CD8-positive, alpha-beta memory T cell (primary cell): ENCODE results near the gene C16orf96. TPM values are rescaled to one million over a fixed set of nuclear protein-coding genes. Genes with fewer than 3 reads are reported as not detected.

ENCODE experiments used
- CTCF ChIA-PET: fragments of 350-600 bp; sonication (Branson Sonifier 250); formaldehyde crosslinking; loops from one replicate; lab custom pipeline; 2021; ENCODE audit warnings: antibody characterized with exemption; lab: Charles Lee
- POLR2A ChIA-PET: fragments of 350-600 bp; sonication (Branson Sonifier 250); formaldehyde crosslinking; loops from one replicate; lab custom pipeline; 2021; ENCODE audit warnings: antibody characterized with exemption; lab: Charles Lee
- DNase-seq, 5 donors: peaks; one replicate each; pipeline versions ENCODE4 v3.0.0 to v3.0.0-alpha.2; 2020 to 2022; ENCODE audit warnings: mixed read lengths in 1 of 5
- H3K27ac ChIP-seq: one replicate; pipeline ENCODE4 v1.7.0; 2013; ENCODE audit warnings: low read depth, mild to moderate bottlenecking, low read length, moderate library complexity
- H3K27me3 ChIP-seq: 2 replicates; pipeline ENCODE4 v1.7.0; 2013; ENCODE audit warnings: low read length, mild to moderate bottlenecking; ENCODE audit not compliant: insufficient read depth, poor library complexity, severe bottlenecking
- H3K36me3 ChIP-seq: 2 replicates; pipeline ENCODE4 v1.7.0; 2013; ENCODE audit warnings: mild to moderate bottlenecking, low read length, moderate library complexity; ENCODE audit not compliant: insufficient read depth
- H3K4me1 ChIP-seq: 2 replicates; pipeline ENCODE4 v1.7.0; 2013; ENCODE audit warnings: mild to moderate bottlenecking, low read length, moderate library complexity; ENCODE audit not compliant: insufficient read depth
- H3K4me3 ChIP-seq: 2 replicates; pipeline ENCODE4 v1.7.0; 2013; ENCODE audit warnings: mild to moderate bottlenecking, low read length
- H3K9me3 ChIP-seq: 2 replicates; pipeline ENCODE4 v1.7.0; 2013; ENCODE audit warnings: mild to moderate bottlenecking, low read length
- H3K27ac Mint-ChIP-seq, 8 donors: one replicate each; pipeline ENCODE4 v1.8.0; 2020 to 2021; ENCODE audit warnings: mixed read lengths in 8 of 8, mild to moderate bottlenecking in 6 of 8, inconsistent platforms in 3 of 8, moderate library complexity in 3 of 8
- H3K27me3 Mint-ChIP-seq, 2 donors: one replicate each; pipeline ENCODE4 v1.8.0; 2020 to 2021; ENCODE audit warnings: mixed read lengths in 2 of 2, mild to moderate bottlenecking in 1 of 2, moderate library complexity in 1 of 2
- H3K36me3 Mint-ChIP-seq, 3 donors: one replicate each; pipeline ENCODE4 v1.8.0; 2020 to 2021; ENCODE audit warnings: mixed read lengths in 3 of 3, inconsistent platforms in 1 of 3, mild to moderate bottlenecking in 1 of 3
- H3K4me1 Mint-ChIP-seq, 3 donors: one replicate each; pipeline ENCODE4 v1.8.0; 2020 to 2021; ENCODE audit warnings: mixed read lengths in 3 of 3, inconsistent platforms in 1 of 3, mild to moderate bottlenecking in 1 of 3
- H3K4me3 Mint-ChIP-seq, 7 donors: one replicate each; pipeline ENCODE4 v1.8.0; 2020 to 2021; ENCODE audit warnings: mixed read lengths in 7 of 7, mild to moderate bottlenecking in 6 of 7, moderate library complexity in 4 of 7, inconsistent platforms in 2 of 7
- H3K9me3 Mint-ChIP-seq, 5 donors: one replicate each; pipeline ENCODE4 v1.8.0; 2020 to 2022; ENCODE audit warnings: mixed read lengths in 5 of 5, mild to moderate bottlenecking in 3 of 5, moderate library complexity in 2 of 5, inconsistent platforms in 1 of 5
- polyA plus RNA-seq: library from polyadenylated mRNA; unstranded; fragments of 300-500 nt; fragmentation: Illumina TruSeq; gene quantifications from one replicate; pipeline ENCODE4 v1.2.3, GENCODE V29; 2021
- total RNA-seq, 2 experiments: library from RNA; stranded (reverse); gene quantifications; one replicate each; pipeline ENCODE4 v1.2.3, GENCODE V29; 2021

C16orf96 gene
- total and polyA plus RNA-seq, 3 experiments from 2014 or later, result 0.05 to 0.11 (median 0.07) TPM

DNA sequence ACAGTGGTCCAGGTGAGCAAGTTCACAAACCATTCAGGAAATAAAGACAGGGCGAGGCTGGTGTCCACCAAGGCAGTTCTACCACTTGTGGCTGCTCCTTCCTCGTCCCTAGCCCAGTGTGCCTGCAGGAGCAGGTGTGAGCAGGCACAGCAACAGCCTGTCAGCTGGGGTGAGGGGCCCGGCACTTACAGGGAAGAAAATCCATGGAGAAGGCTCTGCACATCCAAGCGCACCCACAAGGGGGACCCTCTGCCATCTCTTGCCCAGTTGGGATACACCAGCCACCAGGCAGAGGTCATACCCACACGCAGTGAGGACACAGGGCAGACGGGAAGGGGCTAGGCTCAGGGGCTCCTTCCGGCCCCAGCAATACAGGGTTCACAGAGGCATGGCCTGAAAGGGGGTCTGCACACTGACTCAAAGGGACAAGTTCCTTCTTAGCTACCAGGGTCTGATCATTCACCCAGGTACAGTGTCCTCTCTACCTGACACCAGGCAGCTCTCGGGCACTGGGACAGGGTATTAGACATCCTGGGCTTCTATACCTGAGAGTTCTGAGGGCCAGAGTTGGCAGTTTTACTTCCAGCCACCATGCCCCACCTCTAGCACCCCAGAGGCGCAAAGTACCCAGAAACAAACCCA lies 44.6 kb upstream of the C16orf96 start:
- no peak for DNase-seq
- no peaks in the 10 kb centered on the region for H3K27me3 ChIP-seq
- peaks cover 57% of the 10 kb centered on the region for H3K36me3 ChIP-seq
- ChIA-PET POLR2A (interaction anchor here (0.7 kb wide), 1 partner anchor 27 kb away, joined by 4 read pairs; the partner anchor contains the start of gene CDIP1), CTCF (interaction anchor here (0.6 kb wide), 1 partner anchor 32 kb away, joined by 3 read pairs; no protein-coding TSS in a partner anchor)
- peaks cover 32% of the 10 kb centered on the region for H3K4me1 ChIP-seq
- Mint-ChIP-seq H3K9me3 (no peaks in the 10 kb centered on the region), H3K4me3 (no peak overlapping the region), H3K27ac (peak overlapping the region; percentile 35 to 97 (median 82)), H3K27me3 (peaks cover 0 to 4% of the 10 kb centered on the region in 2 donors), H3K4me1 (peaks cover 50 to 66% (median 50%) of the 10 kb centered on the region in 3 donors), H3K36me3 (peaks cover 0 to 75% (median 5%) of the 10 kb centered on the region in 3 donors)
- H3K27ac ChIP-seq, result peak overlapping the region; percentile 3
- no peaks in the 10 kb centered on the region for H3K9me3 ChIP-seq
- H3K4me3 ChIP-seq, result no peak overlapping the region

- Mint-ChIP-seq H3K9me3 (no peaks in the 10 kb centered on the region), H3K36me3 (peaks cover 0 to 66% (median 5%) of the 10 kb centered on the region in 3 donors), H3K4me3 (peak overlapping the region in 1 of 7 donors; percentile 35), H3K4me1 (peaks cover 49 to 64% (median 50%) of the 10 kb centered on the region in 3 donors), H3K27ac (peak overlapping the region; percentile 73 to 98 (median 80)), H3K27me3 (peaks cover 0 to 3% of the 10 kb centered on the region in 2 donors)
- POLR2A ChIA-PET, result interaction anchor here (0.7 kb wide), 1 partner anchor 26 kb away, joined by 4 read pairs; the partner anchor contains the start of gene CDIP1
- DNase-seq, result no peak
- CTCF ChIA-PET, result no interaction called here
- peaks cover 27% of the 10 kb centered on the region for H3K4me1 ChIP-seq
- H3K4me3 ChIP-seq, result no peak overlapping the region
- H3K27ac ChIP-seq, result no peak overlapping the region
- H3K9me3 ChIP-seq, result no peaks in the 10 kb centered on the region
- peaks cover 50% of the 10 kb centered on the region for H3K36me3 ChIP-seq
- H3K27me3 ChIP-seq, result no peaks in the 10 kb centered on the region
Observed at GRCh38 chr16:4512473-4512872, 43.7 kb upstream of the C16orf96 start.

- H3K36me3 ChIP-seq, result peaks cover 42% of the 10 kb centered on the region
- H3K27me3 ChIP-seq, result no peaks in the 10 kb centered on the region
- peaks cover 27% of the 10 kb centered on the region for H3K4me1 ChIP-seq
- Mint-ChIP-seq H3K27me3 (peaks cover 0 to 2% of the 10 kb centered on the region in 2 donors), H3K27ac (peak overlapping the region; percentile 42 to 97 (median 74)), H3K4me3 (peak overlapping the region in 2 of 7 donors; percentile 12 to 73), H3K36me3 (peaks cover 0 to 58% (median 5%) of the 10 kb centered on the region in 3 donors), H3K9me3 (no peaks in the 10 kb centered on the region), H3K4me1 (peaks cover 48 to 60% (median 48%) of the 10 kb centered on the region in 3 donors)
- ChIA-PET POLR2A (no interaction called here), CTCF (interaction anchor here (1.1 to 2.1 kb wide), 2 partner anchors 8 to 16 kb away, joined by 3 to 16 read pairs; no protein-coding TSS in a partner anchor)
- no peak for DNase-seq
- H3K4me3 ChIP-seq, result no peak overlapping the region
- no peaks in the 10 kb centered on the region for H3K9me3 ChIP-seq
- H3K27ac ChIP-seq, result no peak overlapping the region
Observed at GRCh38 chr16:4513086-4513860, 42.9 kb upstream of the C16orf96 start.

DNA sequence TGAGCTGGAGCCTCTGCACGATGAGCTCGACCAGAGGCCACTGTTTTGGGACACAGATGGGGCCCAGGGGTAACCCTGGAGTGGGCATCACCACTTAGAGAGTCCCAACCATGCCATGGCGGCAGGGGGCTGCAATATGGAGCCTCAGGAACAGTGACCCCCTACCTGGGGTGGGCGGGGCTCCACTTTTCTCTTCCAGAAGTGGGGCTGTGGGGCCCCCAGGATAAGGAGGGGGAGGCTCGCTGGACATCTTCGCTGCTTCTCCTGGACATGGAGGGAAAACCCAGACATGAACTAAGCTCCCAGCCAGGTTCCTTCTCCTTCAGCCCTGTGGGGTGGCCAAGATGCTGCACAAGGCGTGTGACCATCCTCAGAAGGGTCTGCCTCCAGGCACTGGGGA lies 42.3 kb upstream of the C16orf96 start:
- Histone ChIP-seq H3K4me3 (no peak overlapping the region), H3K27me3 (no peaks in the 10 kb centered on the region), H3K4me1 (peaks cover 27% of the 10 kb centered on the region), H3K9me3 (no peaks in the 10 kb centered on the region), H3K27ac (peak overlapping the region; percentile 47), H3K36me3 (peaks cover 36% of the 10 kb centered on the region)
- Mint-ChIP-seq H3K36me3 (peaks cover 0 to 52% (median 5%) of the 10 kb centered on the region in 3 donors), H3K27me3 (peaks cover 0 to 2% of the 10 kb centered on the region in 2 donors), H3K4me1 (peaks cover 53 to 64% (median 54%) of the 10 kb centered on the region in 3 donors), H3K9me3 (no peaks in the 10 kb centered on the region), H3K27ac (peak overlapping the region in 6 of 8 donors; percentile 92 to 97 (median 94)), H3K4me3 (peak overlapping the region in 2 of 7 donors; percentile 13 to 73)
- ChIA-PET POLR2A (no interaction called here), CTCF (interaction anchor here (1.1 to 2.1 kb wide), 4 partner anchors 8 to 42 kb away, joined by 3 to 16 read pairs (median 3); partner anchors contain the start of gene C16orf96)
- no peak for DNase-seq

DNA sequence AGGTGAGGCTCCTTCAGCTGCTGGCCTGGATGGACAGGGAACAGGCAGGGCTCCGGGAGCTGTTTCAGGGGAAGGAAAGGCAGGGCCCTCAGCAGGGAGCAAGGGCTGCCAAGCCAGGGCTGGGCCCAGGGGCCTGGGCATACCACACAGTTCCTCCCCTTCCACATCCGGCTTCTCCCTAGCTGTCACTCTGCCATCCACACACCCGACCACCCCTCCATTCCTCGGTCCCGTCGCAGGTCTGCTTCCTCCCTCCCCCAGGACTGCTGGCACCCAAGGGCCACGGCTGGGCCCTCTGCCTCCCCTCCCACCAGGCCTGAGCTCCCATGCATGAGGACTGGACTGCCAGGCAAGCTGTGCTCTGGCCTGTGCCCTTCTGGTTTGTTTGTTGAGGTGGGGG lies 41.5 kb upstream of the C16orf96 start:
- no peak for DNase-seq
- Histone ChIP-seq H3K4me1 (peaks cover 27% of the 10 kb centered on the region), H3K4me3 (no peak overlapping the region), H3K27me3 (no peaks in the 10 kb centered on the region), H3K36me3 (peaks cover 29% of the 10 kb centered on the region), H3K27ac (peak overlapping the region; percentile 47), H3K9me3 (no peaks in the 10 kb centered on the region)
- H3K27me3 Mint-ChIP-seq, result peaks cover 0 to 2% of the 10 kb centered on the region in 2 donors
- H3K36me3 Mint-ChIP-seq, result peaks cover 0 to 45% (median 5%) of the 10 kb centered on the region in 3 donors
- H3K4me3 Mint-ChIP-seq, result peak overlapping the region in 6 of 7 donors; percentile 51 to 82 (median 74)
- ChIA-PET CTCF (interaction anchor here (1.1 to 2.1 kb wide), 6 partner anchors 9 to 71 kb away, joined by 3 to 16 read pairs (median 3); partner anchors contain the start of genes C16orf96 and HMOX2), POLR2A (interaction anchor here (0.5 to 1.2 kb wide), 2 partner anchors 9 to 222 kb away, joined by 3 read pairs; no protein-coding TSS in a partner anchor)
- H3K27ac Mint-ChIP-seq, result peak overlapping the region; percentile 91 to 97 (median 94)
- peaks cover 53 to 64% (median 54%) of the 10 kb centered on the region in 3 donors for H3K4me1 Mint-ChIP-seq
- no peaks in the 10 kb centered on the region for H3K9me3 Mint-ChIP-seq

GRCh38 chr16:4515611-4516233 lies 40.4 kb upstream of the C16orf96 start:
- H3K4me1 Mint-ChIP-seq, result peaks cover 50 to 69% (median 54%) of the 10 kb centered on the region in 3 donors
- H3K4me3 ChIP-seq, result no peak overlapping the region
- no peaks in the 10 kb centered on the region for H3K9me3 Mint-ChIP-seq
- H3K27me3 Mint-ChIP-seq, result peaks cover 0 to 2% of the 10 kb centered on the region in 2 donors
- H3K4me1 ChIP-seq, result peaks cover 27% of the 10 kb centered on the region
- no peaks in the 10 kb centered on the region for H3K9me3 ChIP-seq
- H3K36me3 Mint-ChIP-seq, result peaks cover 0 to 35% (median 3%) of the 10 kb centered on the region in 3 donors
- peaks cover 19% of the 10 kb centered on the region for H3K36me3 ChIP-seq
- peak overlapping the region; percentile 91 to 97 (median 94) for H3K27ac Mint-ChIP-seq
- H3K27ac ChIP-seq, result no peak overlapping the region
- ChIA-PET POLR2A (interaction anchor here (1.2 kb wide), 1 partner anchor 11 kb away, joined by 3 read pairs; no protein-coding TSS in a partner anchor), CTCF (interaction anchor here (1.7 to 2.1 kb wide), 2 partner anchors 10 to 34 kb away, joined by 3 to 16 read pairs; no protein-coding TSS in a partner anchor)
- peak overlapping the region; percentile 7 to 82 (median 75) for H3K4me3 Mint-ChIP-seq
- no peaks in the 10 kb centered on the region for H3K27me3 ChIP-seq
- DNase-seq, result no peak
